K562 (cell line): ENCODE measurements around the gene IGSF9. TPM values are rescaled to one million over a fixed set of nuclear protein-coding genes. Genes with fewer than 3 reads are reported as not detected.

ENCODE experiments used
- CHD1 ChIP-seq: fragments of 200-600 bp; sonication (generic); IDR thresholded peaks from one replicate; pipeline ENCODE4 v1.6.1; 2012; ENCODE audit warnings: mild to moderate bottlenecking, moderate library complexity, low read length, inconsistent platforms
- CREB3 ChIP-seq: fragments of 450-650 bp; conservative IDR thresholded peaks from 2 replicates; pipeline ENCODE4 v1.6.1; 2016; ENCODE audit warnings: missing genetic modification characterization, low read depth, mild to moderate bottlenecking, missing compliant biosample characterization, moderate library complexity
- GATAD2A ChIP-seq: fragments of 450-650 bp; IDR thresholded peaks from 2 replicates; pipeline ENCODE4 v1.6.1; 2017
- HNRNPUL1 ChIP-seq: fragments of 200-400 bp; formaldehyde crosslinking; IDR thresholded peaks from 2 replicates; pipeline ENCODE4 v1.6.1; 2017; ENCODE audit warnings: low read length
- L3MBTL2 ChIP-seq: fragments of 450-650 bp; IDR thresholded peaks from 2 replicates; pipeline ENCODE4 v1.6.1; 2016; ENCODE audit warnings: mild to moderate bottlenecking, moderate library complexity
- LCOR ChIP-seq: sonication (generic); formaldehyde crosslinking; IDR thresholded peaks from 2 replicates; pipeline ENCODE4 v1.8.0; 2022; ENCODE audit warnings: mild to moderate bottlenecking, missing genetic modification reagents
- NR1H2 ChIP-seq: sonication (generic); formaldehyde crosslinking; IDR thresholded peaks from 2 replicates; pipeline ENCODE4 v1.4.0; 2020; ENCODE audit warnings: mild to moderate bottlenecking, missing genetic modification reagents
- PHTF2 ChIP-seq: fragments of 250-450 bp; sonication (Bioruptor Pico); IDR thresholded peaks from 2 replicates; pipeline ENCODE4 v1.5.0; 2021; ENCODE audit warnings: mild to moderate bottlenecking
- REST ChIP-seq, 2 experiments: fragments of 450-650 bp; formaldehyde crosslinking in 1 of 2; IDR thresholded peaks; 2 replicates each; pipeline versions ENCODE4 v1.4.0 to v1.6.1; 2014 to 2020; ENCODE audit warnings: mild to moderate bottlenecking in 2 of 2, borderline replicate concordance in 1 of 2, low read depth in 1 of 2
- TCF7L2 ChIP-seq: fragments of 150-350 bp; IDR thresholded peaks from 2 replicates; pipeline ENCODE4 v1.6.1; 2016; ENCODE audit warnings: low read depth, mild to moderate bottlenecking, low read length, moderate library complexity
- USF2 ChIP-seq: sonication (generic); formaldehyde crosslinking; IDR thresholded peaks from 2 replicates; pipeline ENCODE4 v1.5.0; 2020; ENCODE audit warnings: missing genetic modification reagents
- YY1 ChIP-seq, 3 experiments: IDR thresholded peaks; 2 replicates each; pipeline ENCODE4 v1.6.1; 2011; ENCODE audit warnings: low read length in 2 of 3, mild to moderate bottlenecking in 2 of 3, moderate library complexity in 2 of 3, borderline replicate concordance in 1 of 3, control low read depth in 1 of 3, low read depth in 1 of 3; ENCODE audit not compliant: insufficient read depth in 3 of 3, insufficient replicate concordance in 2 of 3, control insufficient read depth in 1 of 3, insufficient read length in 1 of 3; ENCODE audit errors: extremely low read depth in 1 of 3
- ZFX ChIP-seq: sonication (generic); formaldehyde crosslinking; IDR thresholded peaks from 2 replicates; pipeline ENCODE4 v1.8.0; 2022; ENCODE audit warnings: mild to moderate bottlenecking, missing genetic modification reagents, moderate library complexity
- ZNF232 ChIP-seq: sonication (generic); formaldehyde crosslinking; IDR thresholded peaks from 2 replicates; pipeline ENCODE4 v1.8.0; 2022; ENCODE audit warnings: mild to moderate bottlenecking, missing genetic modification reagents
- polyA plus RNA-seq, 8 experiments: library from polyadenylated mRNA; depleted of rRNA in 4 of 8; stranded (reverse) in 5 of 8; unstranded in 3 of 8; fragments of >200 nt; fragmentation: Nextera tagmentation in 2 of 8; fragmentation: Illumina TruSeq in 1 of 8; extraction: Ambion mirVana in 2 of 8; extraction: Trizol in 1 of 8; gene quantifications; 2 replicates each; pipeline versions ENCODE4 v1.2.1 to v1.2.3, GENCODE V29; 2011 to 2014; ENCODE audit warnings: inconsistent platforms in 1 of 8, missing spikeins in 1 of 8
- total RNA-seq, 7 experiments: library from RNA; depleted of rRNA in 6 of 7; stranded (reverse); fragments of >200 nt in 6 of 7; fragmentation: Illumina TruSeq in 2 of 7; extraction: Trizol in 2 of 7; gene quantifications; 2 replicates each; pipeline versions ENCODE4 v1.2.1 to v1.2.3, GENCODE V29; 2011 to 2021; ENCODE audit warnings: low replicate concordance in 1 of 7

Gene IGSF9
- total and polyA plus RNA-seq, 9 of the 15 experiments (the other 6 are each of a cell fraction or from before 2014, with no cell fraction given): 0.03 to 0.29 (median 0.07) TPM; not detected in 1

- no peak for TF ChIP-seq CHD1
- no peak for TF ChIP-seq TCF7L2
- peak; percentile 94 for TF ChIP-seq L3MBTL2
- peak; percentile 66 for TF ChIP-seq ZFX (CRISPR knock-in tag)
- TF ChIP-seq ZNF232: no peak
- TF ChIP-seq CREB3 (tag): no peak
- TF ChIP-seq LCOR (CRISPR knock-in tag): peak; percentile 81
- TF ChIP-seq HNRNPUL1: no peak
- no peak for TF ChIP-seq NR1H2
- TF ChIP-seq GATAD2A: no peak
- TF ChIP-seq YY1 (IDR thresholded peaks at IDR 0.05; ENCODE audit: borderline replicate concordance in 1 of 3, control insufficient read depth in 1 of 3, extremely low read depth in 1 of 3, insufficient read depth in 3 of 3, insufficient read length in 1 of 3, insufficient replicate concordance in 2 of 3, low read depth in 1 of 3, low read length in 2 of 3): peak in 2 of 3 experiments; percentile 40 to 51
- peak; percentile 79 for TF ChIP-seq USF2 (CRISPR knock-in tag)
- no peak for TF ChIP-seq PHTF2 (CRISPR knock-in tag)
- peak; percentile 61 for TF ChIP-seq REST (IDR thresholded peaks at IDR 0.05; ENCODE audit: borderline replicate concordance)
- TF ChIP-seq REST (CRISPR knock-in tag; IDR thresholded peaks at IDR 0.05; ENCODE audit: low read depth): 0 out of 2 replicates have a peak, but pooled peaks have one; percentile 56
These were observed at the start of gene IGSF9 (continued) for GRCh38 chr1:159945483-159946241.
